Testis (tissue), 2 donors: ENCODE measurements around the gene GPC3.

Source experiments
- POLR2A ChIP-seq: fragments of 450-650 bp; IDR thresholded peaks from one replicate; pipeline ENCODE4 v1.6.1; 2017; ENCODE audit warnings: antibody characterized with exemption, mild to moderate bottlenecking, moderate library complexity
- TF ChIP-seq, protein P1 (sequence below), 3 experiments: fragments of 450-650 bp in 2 of 3; fragments of 200-600 bp in 1 of 3; sonication (generic) in 1 of 3; IDR thresholded peaks; one replicate each; pipeline ENCODE4 v1.5.1; 2016 to 2019; ENCODE audit warnings: antibody characterized with exemption in 3 of 3, mild to moderate bottlenecking in 2 of 3, moderate library complexity in 1 of 3

- TF ChIP-seq, protein P1, sequence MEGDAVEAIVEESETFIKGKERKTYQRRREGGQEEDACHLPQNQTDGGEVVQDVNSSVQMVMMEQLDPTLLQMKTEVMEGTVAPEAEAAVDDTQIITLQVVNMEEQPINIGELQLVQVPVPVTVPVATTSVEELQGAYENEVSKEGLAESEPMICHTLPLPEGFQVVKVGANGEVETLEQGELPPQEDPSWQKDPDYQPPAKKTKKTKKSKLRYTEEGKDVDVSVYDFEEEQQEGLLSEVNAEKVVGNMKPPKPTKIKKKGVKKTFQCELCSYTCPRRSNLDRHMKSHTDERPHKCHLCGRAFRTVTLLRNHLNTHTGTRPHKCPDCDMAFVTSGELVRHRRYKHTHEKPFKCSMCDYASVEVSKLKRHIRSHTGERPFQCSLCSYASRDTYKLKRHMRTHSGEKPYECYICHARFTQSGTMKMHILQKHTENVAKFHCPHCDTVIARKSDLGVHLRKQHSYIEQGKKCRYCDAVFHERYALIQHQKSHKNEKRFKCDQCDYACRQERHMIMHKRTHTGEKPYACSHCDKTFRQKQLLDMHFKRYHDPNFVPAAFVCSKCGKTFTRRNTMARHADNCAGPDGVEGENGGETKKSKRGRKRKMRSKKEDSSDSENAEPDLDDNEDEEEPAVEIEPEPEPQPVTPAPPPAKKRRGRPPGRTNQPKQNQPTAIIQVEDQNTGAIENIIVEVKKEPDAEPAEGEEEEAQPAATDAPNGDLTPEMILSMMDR (IDR thresholded peaks at IDR 0.05): no peak
- no peak for TF ChIP-seq POLR2A
Observed at GRCh38 chrX:133576876-133577275, 408.5 kb downstream of the GPC3 start.
